ENCODE results near the gene PPFIA4. TPM values are rescaled to one million over a fixed set of nuclear protein-coding genes. Genes with fewer than 3 reads are reported as not detected.

PPFIA4 gene
- total RNA-seq, 3 donors from 2014 or later (not counting 1 experiment from before 2014, with no cell fraction given): 0.18 to 0.88 (median 0.33) TPM

- 64% methylated on average over 5 of the region's 5 CpGs for WGBS (ENCODE audit: insufficient coverage)
- Histone ChIP-seq H3K9me3 (ENCODE audit: control insufficient read depth, insufficient read depth, low read length) (no peaks in the 10 kb centered on the region), H3K36me3 (ENCODE audit: control insufficient read depth, insufficient read depth, low read length) (no peaks in the 10 kb centered on the region), H3K27me3 (ENCODE audit: control insufficient read depth, insufficient read depth, low read length) (peaks cover 8% of the 10 kb centered on the region), H3K4me3 (ENCODE audit: low read length) (no peak overlapping the region), H3K4me1 (ENCODE audit: control insufficient read depth, insufficient read depth, low read length) (peaks cover 18% of the 10 kb centered on the region), H3K27ac (ENCODE audit: low read length) (no peak overlapping the region)
- intact Hi-C loops (cut with micrococcal nuclease): no loop called here
- Mint-ChIP-seq H3K4me1 (peaks cover 0 to 19% of the 10 kb centered on the region in 2 donors), H3K27me3 (ENCODE audit: low read depth in 2 of 2) (peaks cover 53 to 66% of the 10 kb centered on the region in 2 donors), H3K4me3 (no peak overlapping the region), H3K9me3 (no peaks in the 10 kb centered on the region), H3K27ac (no peak overlapping the region), H3K36me3 (no peaks in the 10 kb centered on the region)
- ATAC-seq (no peak), DNase-seq (no peak)
- no peak for TF ChIP-seq CTCF (IDR thresholded peaks at IDR 0.05)
These were observed 98.4 kb downstream of the PPFIA4 start for GRCh38 chr1:203124546-203125317.

GRCh38 chr1:203126151-203126865 is 100.0 kb downstream of the PPFIA4 start:
- H3K27me3 Mint-ChIP-seq (ENCODE audit: low read depth in 2 of 2): peaks cover 54 to 61% of the 10 kb centered on the region in 2 donors
- H3K4me1 ChIP-seq (ENCODE audit: control insufficient read depth, insufficient read depth, low read length): peaks cover 18% of the 10 kb centered on the region
- DNase-seq (no peak), ATAC-seq (no peak)
- intact Hi-C loops (cut with micrococcal nuclease): no loop called here
- H3K27me3 ChIP-seq (ENCODE audit: control insufficient read depth, insufficient read depth, low read length): peaks cover 8% of the 10 kb centered on the region
- H3K36me3 ChIP-seq (ENCODE audit: control insufficient read depth, insufficient read depth, low read length): no peaks in the 10 kb centered on the region
- H3K27ac Mint-ChIP-seq: no peak overlapping the region
- H3K9me3 Mint-ChIP-seq: no peaks in the 10 kb centered on the region
- peaks cover 0 to 14% of the 10 kb centered on the region in 2 donors for H3K4me1 Mint-ChIP-seq
- 16% methylated on average over 6 of the region's 8 CpGs for WGBS (ENCODE audit: insufficient coverage)
- H3K4me3 Mint-ChIP-seq: no peak overlapping the region
- no peak overlapping the region for H3K4me3 ChIP-seq (ENCODE audit: low read length)
- H3K9me3 ChIP-seq (ENCODE audit: control insufficient read depth, insufficient read depth, low read length): no peaks in the 10 kb centered on the region
- no peaks in the 10 kb centered on the region for H3K36me3 Mint-ChIP-seq
- H3K27ac ChIP-seq (ENCODE audit: low read length): no peak overlapping the region
- no peak for TF ChIP-seq CTCF (IDR thresholded peaks at IDR 0.05)

GRCh38 chr1:203126866-203127665 is 100.8 kb downstream of the PPFIA4 start:
- H3K27ac ChIP-seq (ENCODE audit: low read length): no peak overlapping the region
- no peaks in the 10 kb centered on the region for H3K9me3 Mint-ChIP-seq
- H3K36me3 ChIP-seq (ENCODE audit: control insufficient read depth, insufficient read depth, low read length): no peaks in the 10 kb centered on the region
- H3K27me3 Mint-ChIP-seq (ENCODE audit: low read depth in 2 of 2): peaks cover 54 to 55% of the 10 kb centered on the region in 2 donors
- 14% methylated on average over 10 of the region's 12 CpGs for WGBS (ENCODE audit: insufficient coverage)
- H3K27ac Mint-ChIP-seq: no peak overlapping the region
- no peaks in the 10 kb centered on the region for H3K9me3 ChIP-seq (ENCODE audit: control insufficient read depth, insufficient read depth, low read length)
- peaks cover 8% of the 10 kb centered on the region for H3K27me3 ChIP-seq (ENCODE audit: control insufficient read depth, insufficient read depth, low read length)
- DNase-seq (no peak), ATAC-seq (no peak)
- H3K36me3 Mint-ChIP-seq: no peaks in the 10 kb centered on the region
- TF ChIP-seq CTCF (IDR thresholded peaks at IDR 0.05): no peak
- H3K4me3 ChIP-seq (ENCODE audit: low read length): no peak overlapping the region
- peaks cover 0 to 8% of the 10 kb centered on the region in 2 donors for H3K4me1 Mint-ChIP-seq
- H3K4me3 Mint-ChIP-seq: no peak overlapping the region
- intact Hi-C loops (cut with micrococcal nuclease): no loop called here
- H3K4me1 ChIP-seq (ENCODE audit: control insufficient read depth, insufficient read depth, low read length): peaks cover 18% of the 10 kb centered on the region

All from natural killer cell (primary cell).